OCI-LY1 (cell line): ENCODE data around the gene ZYX.

Source experiments
- CTCF ChIP-seq: fragments of 200-600 bp; sonication (generic), shearing (Covaris generic); IDR thresholded peaks from 2 replicates; pipeline ENCODE4 v1.5.1; 2017; ENCODE audit warnings: mild to moderate bottlenecking, antibody characterized with exemption, low read length, moderate library complexity, mixed read lengths
- EZH2 ChIP-seq: fragments of 200-600 bp; sonication (generic), shearing (Covaris generic); IDR thresholded peaks from 2 replicates; pipeline ENCODE4 v1.8.0; 2017; ENCODE audit warnings: borderline replicate concordance, mixed run types, mild to moderate bottlenecking, antibody characterized with exemption, low read length, moderate library complexity, mixed read lengths

DNA sequence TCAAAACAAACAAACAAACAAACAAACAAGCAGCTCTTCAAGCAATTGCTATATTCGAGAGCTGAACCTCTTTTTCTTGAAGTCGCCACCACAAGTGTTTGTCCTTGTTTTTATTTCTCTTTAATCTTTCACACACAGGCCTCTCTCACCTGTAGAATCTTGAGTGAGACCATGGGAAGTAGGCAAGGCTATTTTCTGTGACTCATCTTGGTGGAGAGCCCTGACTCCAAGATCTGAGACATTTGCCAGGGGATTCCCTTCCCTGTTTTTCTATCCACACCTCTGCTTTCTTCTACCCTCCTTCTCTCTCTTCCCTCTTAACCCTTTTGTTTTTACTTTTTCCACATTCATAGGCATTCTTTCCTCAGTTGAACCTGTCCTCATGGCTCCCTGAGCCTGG lies 54.1 kb downstream of the ZYX start:
- TF ChIP-seq CTCF, result no peak
- no peak for TF ChIP-seq EZH2
